COLO829 (cell line): ENCODE measurements around the gene SAT1.

Experiments
- DNase-seq: peaks from one replicate; pipeline ENCODE4 v3.0.0; 2012; ENCODE audit warnings: low spot score

SAT1 gene

GRCh38 chrX:23776363-23776762 is 6.6 kb upstream of the SAT1 start:
- no peak for DNase-seq

GRCh38 chrX:23779025-23779424 is 3.9 kb upstream of the SAT1 start:
- DNase-seq = no peak

GRCh38 chrX:23782455-23782854 is 518 bp upstream of the SAT1 start:
- DNase-seq = no peak

- no peak for DNase-seq
These were observed 856 bp downstream of the SAT1 start for GRCh38 chrX:23783589-23784469.

GRCh38 chrX:23784470-23785331 is 1.7 kb downstream of the SAT1 start:
- no peak for DNase-seq

GRCh38 chrX:23785580-23785979 is 2.6 kb downstream of the SAT1 start:
- no peak for DNase-seq

GRCh38 chrX:23786268-23786815 is 3.4 kb downstream of the SAT1 start:
- no peak for DNase-seq

GRCh38 chrX:23787745-23788118 is 4.8 kb downstream of the SAT1 start:
- no peak for DNase-seq

- DNase-seq = peak; percentile 62
These were observed 5.5 kb downstream of the SAT1 start for GRCh38 chrX:23788521-23788920.

GRCh38 chrX:23788946-23789345 is 6.0 kb downstream of the SAT1 start:
- DNase-seq = no peak

- DNase-seq = no peak
These were observed 6.6 kb downstream of the SAT1 start for GRCh38 chrX:23789386-23790154.

GRCh38 chrX:23790155-23790497 is 7.2 kb downstream of the SAT1 start:
- no peak for DNase-seq

- no peak for DNase-seq
These were observed 10.0 kb downstream of the SAT1 start for GRCh38 chrX:23792861-23793553.

GRCh38 chrX:23795221-23795620 is 12.2 kb downstream of the SAT1 start:
- DNase-seq = no peak

GRCh38 chrX:23797371-23798128 is 14.6 kb downstream of the SAT1 start:
- no peak for DNase-seq

GRCh38 chrX:23799469-23800065 is 16.6 kb downstream of the SAT1 start:
- no peak for DNase-seq

- no peak for DNase-seq
These were observed 19.5 kb downstream of the SAT1 start for GRCh38 chrX:23802431-23802830.

- DNase-seq = peak; percentile 33
These were observed 21.0 kb downstream of the SAT1 start for GRCh38 chrX:23803931-23804381.

GRCh38 chrX:23804578-23804977 is 21.6 kb downstream of the SAT1 start:
- DNase-seq = no peak

- no peak for DNase-seq
These were observed 22.4 kb downstream of the SAT1 start for GRCh38 chrX:23805389-23805788.
